AG04450 (cell line): ENCODE data around the gene TMEM234. TPM values are rescaled to one million over a fixed set of nuclear protein-coding genes. Genes with fewer than 3 reads are reported as not detected.

Source experiments
- CTCF ChIA-PET: fragments of 300-600, 350-600 bp; formaldehyde crosslinking; extraction: SDS; loops from one replicate; lab custom pipeline; 2022; ENCODE audit warnings: antibody characterized with exemption, inconsistent platforms; lab: Charles Lee
- POLR2A ChIA-PET: fragments of 350-600 bp; formaldehyde crosslinking; extraction: SDS; loops from one replicate; lab custom pipeline; 2021; ENCODE audit warnings: antibody characterized with exemption, inconsistent platforms; lab: Yijun Ruan, JAX
- DNase-seq: peaks from one replicate; pipeline ENCODE4 v3.0.0-alpha.2; 2011; ENCODE audit warnings: low read depth, low spot score
- H3K27ac ChIP-seq: one replicate; pipeline ENCODE4 v1.5.1; 2012; ENCODE audit warnings: low read depth, low read length, control low read depth
- H3K27me3 ChIP-seq: one replicate; pipeline ENCODE4 v1.6.0; 2012; ENCODE audit warnings: low read length; ENCODE audit not compliant: control insufficient read depth, insufficient read depth
- H3K4me3 ChIP-seq: 2 replicates; pipeline ENCODE4 v1.5.1; 2011; ENCODE audit warnings: mild to moderate bottlenecking, low read depth, low read length, control low read depth
- H3K9me3 ChIP-seq: 2 replicates; pipeline ENCODE4 v1.5.1; 2012; ENCODE audit warnings: low read length; ENCODE audit not compliant: control insufficient read depth, insufficient read depth
- polyA plus RNA-seq: library from polyadenylated mRNA; depleted of rRNA; stranded (reverse); fragments of >200 nt; gene quantifications from 2 replicates; pipeline ENCODE4 v1.2.3, GENCODE V29; 2011
- TF ChIP-seq, protein P1 (sequence below): IDR thresholded peaks from 2 replicates; pipeline ENCODE4 v1.5.1; 2011; ENCODE audit warnings: low read depth, low read length, control low read depth, inconsistent platforms

TMEM234 gene
- polyA plus RNA-seq, 1 experiment, result 17.3 TPM

DNA sequence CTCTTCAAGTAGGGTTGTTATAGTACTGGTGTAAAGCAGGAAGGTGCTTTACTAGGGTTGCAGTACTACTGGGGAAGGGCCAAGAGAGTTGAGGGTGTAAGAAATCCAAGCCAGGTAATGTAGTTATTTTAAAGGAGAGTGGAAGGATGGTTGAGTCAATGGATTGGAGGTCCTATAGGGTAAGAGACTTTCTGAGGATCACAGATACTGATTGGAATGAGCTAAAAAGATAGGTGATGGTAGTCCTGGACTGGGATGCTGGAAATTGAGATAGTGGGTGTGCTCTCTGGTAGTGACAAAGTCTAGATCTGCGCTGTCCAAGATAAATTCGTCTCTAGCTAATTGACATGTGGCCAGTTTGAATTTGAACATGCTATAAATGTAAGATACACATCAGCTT, 35.7 kb downstream of the TMEM234 start:
- POLR2A ChIA-PET, result interaction anchor here (2.2 kb wide), 1 partner anchor 11 kb away, joined by 9 read pairs; no protein-coding TSS in a partner anchor
- no peaks in the 10 kb centered on the region for H3K27me3 ChIP-seq
- H3K27ac ChIP-seq, result no peak overlapping the region
- DNase-seq, result no peak
- no peaks in the 10 kb centered on the region for H3K9me3 ChIP-seq
- TF ChIP-seq, protein P1, sequence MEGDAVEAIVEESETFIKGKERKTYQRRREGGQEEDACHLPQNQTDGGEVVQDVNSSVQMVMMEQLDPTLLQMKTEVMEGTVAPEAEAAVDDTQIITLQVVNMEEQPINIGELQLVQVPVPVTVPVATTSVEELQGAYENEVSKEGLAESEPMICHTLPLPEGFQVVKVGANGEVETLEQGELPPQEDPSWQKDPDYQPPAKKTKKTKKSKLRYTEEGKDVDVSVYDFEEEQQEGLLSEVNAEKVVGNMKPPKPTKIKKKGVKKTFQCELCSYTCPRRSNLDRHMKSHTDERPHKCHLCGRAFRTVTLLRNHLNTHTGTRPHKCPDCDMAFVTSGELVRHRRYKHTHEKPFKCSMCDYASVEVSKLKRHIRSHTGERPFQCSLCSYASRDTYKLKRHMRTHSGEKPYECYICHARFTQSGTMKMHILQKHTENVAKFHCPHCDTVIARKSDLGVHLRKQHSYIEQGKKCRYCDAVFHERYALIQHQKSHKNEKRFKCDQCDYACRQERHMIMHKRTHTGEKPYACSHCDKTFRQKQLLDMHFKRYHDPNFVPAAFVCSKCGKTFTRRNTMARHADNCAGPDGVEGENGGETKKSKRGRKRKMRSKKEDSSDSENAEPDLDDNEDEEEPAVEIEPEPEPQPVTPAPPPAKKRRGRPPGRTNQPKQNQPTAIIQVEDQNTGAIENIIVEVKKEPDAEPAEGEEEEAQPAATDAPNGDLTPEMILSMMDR, result no peak
- no peak overlapping the region for H3K4me3 ChIP-seq
- CTCF ChIA-PET, result interaction anchor here (1.5 to 2.1 kb wide), 2 partner anchors 13 to 29 kb away, joined by 4 read pairs; partner anchors contain the start of gene CCDC28B

DNA sequence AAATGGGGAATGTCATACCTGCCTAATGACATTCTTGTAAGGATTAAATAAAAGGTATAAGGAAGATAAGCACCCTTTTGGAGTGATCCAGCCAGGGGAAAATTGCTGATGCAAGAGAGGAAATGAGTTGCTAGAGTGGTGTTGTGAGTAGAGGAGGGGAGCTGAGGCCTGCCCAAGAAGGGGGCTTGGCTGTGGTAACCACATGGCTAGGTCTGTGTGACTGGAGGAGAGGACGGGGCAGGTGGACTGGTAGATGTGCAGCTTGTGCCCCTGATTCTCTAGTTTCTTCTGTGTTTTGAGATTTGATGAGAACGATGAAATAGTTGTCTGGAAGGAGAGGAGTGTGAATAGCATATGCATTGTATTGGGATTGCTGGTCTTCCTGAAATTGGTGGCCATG, 36.1 kb downstream of the TMEM234 start:
- Histone ChIP-seq H3K4me3 (no peak overlapping the region), H3K9me3 (no peaks in the 10 kb centered on the region), H3K27me3 (no peaks in the 10 kb centered on the region), H3K27ac (no peak overlapping the region)
- no peak for DNase-seq
- ChIA-PET CTCF (interaction anchor here (1.5 to 2.1 kb wide), 2 partner anchors 14 to 30 kb away, joined by 4 read pairs; partner anchors contain the start of gene CCDC28B), POLR2A (interaction anchor here (2.2 kb wide), 1 partner anchor 11 kb away, joined by 9 read pairs; no protein-coding TSS in a partner anchor)
- TF ChIP-seq, protein P1, result no peak

DNA sequence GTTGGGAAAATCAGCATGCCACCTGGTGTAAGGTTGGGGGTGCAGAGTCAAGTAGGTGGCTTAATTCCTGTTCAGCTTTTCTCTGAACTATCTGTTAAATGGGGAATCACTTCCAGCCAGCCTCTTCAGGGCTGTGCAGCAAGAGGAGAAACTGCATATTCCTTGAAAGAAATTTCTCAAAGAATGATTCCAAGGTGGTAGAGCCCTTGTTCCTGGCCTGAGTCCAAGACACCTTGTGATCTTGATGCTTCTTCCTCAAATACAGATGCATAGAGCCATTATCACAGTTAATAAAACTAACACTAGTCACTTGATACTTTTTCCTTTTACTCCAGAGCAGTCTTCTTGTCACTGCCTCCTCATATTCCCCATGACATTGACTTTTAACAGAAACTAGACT, 37.5 kb downstream of the TMEM234 start:
- Histone ChIP-seq H3K4me3 (no peak overlapping the region), H3K27me3 (no peaks in the 10 kb centered on the region), H3K9me3 (no peaks in the 10 kb centered on the region; the same call in 1 of the 2 replicates), H3K27ac (no peak overlapping the region)
- CTCF ChIA-PET, result interaction anchor here (2.1 kb wide), 1 partner anchor 15 kb away, joined by 4 read pairs; the partner anchor contains the start of gene CCDC28B
- POLR2A ChIA-PET, result interaction anchor here (0.6 kb wide), 1 partner anchor 52 kb away, joined by 8 read pairs; no protein-coding TSS in a partner anchor
- DNase-seq, result no peak
- TF ChIP-seq, protein P1, result no peak

DNA sequence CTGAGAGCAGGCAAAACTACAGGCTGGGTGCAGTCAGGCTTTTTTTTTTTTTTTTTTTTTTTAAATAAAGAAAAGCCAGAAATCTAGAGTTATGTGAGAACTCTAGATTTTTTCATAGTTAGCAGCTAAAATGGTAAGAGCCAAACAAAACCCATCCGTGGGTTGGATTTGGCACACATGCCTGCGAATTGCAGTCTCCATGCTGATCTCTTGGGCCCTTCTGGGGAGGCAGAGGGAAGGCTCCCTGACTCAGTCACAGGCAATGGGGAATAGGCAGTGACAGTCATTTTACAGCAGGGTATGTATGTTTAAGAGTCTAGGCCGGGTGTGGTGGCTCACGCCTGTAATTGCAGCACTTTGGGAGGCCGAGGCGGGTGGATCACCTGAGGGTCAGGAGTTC, 40.1 kb downstream of the TMEM234 start:
- Histone ChIP-seq H3K4me3 (peak overlapping the region; percentile 81), H3K27ac (no peak overlapping the region), H3K9me3 (no peaks in the 10 kb centered on the region; the same call in 1 of the 2 replicates), H3K27me3 (no peaks in the 10 kb centered on the region)
- CTCF ChIA-PET, result interaction anchor here (0.6 to 0.9 kb wide), 5 partner anchors 8 to 358 kb away, joined by 3 to 6 read pairs (median 4); no protein-coding TSS in a partner anchor
- POLR2A ChIA-PET, result interaction anchor here (0.7 to 1.0 kb wide), 3 partner anchors 10 to 154 kb away, joined by 3 to 5 read pairs (median 4); partner anchors contain the start of gene MARCKSL1
- TF ChIP-seq, protein P1, result no peak
- DNase-seq, result no peak

DNA sequence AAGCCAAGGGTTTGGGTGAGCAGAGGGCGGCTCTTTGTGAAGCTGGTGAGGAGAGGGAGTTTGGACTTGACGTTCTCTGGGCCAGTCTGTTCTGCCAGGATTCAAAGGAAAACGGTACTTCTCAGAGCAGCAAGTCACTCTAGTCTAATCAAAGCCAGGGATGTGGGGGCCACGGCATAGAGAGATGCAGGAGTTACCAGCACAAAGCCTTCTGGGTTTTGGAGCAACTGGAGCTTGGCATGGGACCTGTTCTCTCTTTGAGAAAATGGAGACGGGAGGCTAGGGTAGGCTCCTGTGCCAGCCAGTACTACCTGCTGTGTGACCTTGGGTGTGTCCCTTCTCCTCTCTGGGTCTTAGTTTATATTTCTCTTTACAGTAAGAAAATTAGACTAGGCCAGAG, 40.6 kb downstream of the TMEM234 start:
- DNase-seq, result no peak
- peak overlapping the region; percentile 81 for H3K4me3 ChIP-seq
- no peaks in the 10 kb centered on the region; the same call in 1 of the 2 replicates for H3K9me3 ChIP-seq
- TF ChIP-seq, protein P1, result no peak
- H3K27ac ChIP-seq, result no peak overlapping the region
- POLR2A ChIA-PET, result interaction anchor here (1.0 to 2.6 kb wide), 3 partner anchors 24 to 154 kb away, joined by 3 to 10 read pairs (median 4); partner anchors contain the start of genes IQCC, MARCKSL1 and TMEM39B
- H3K27me3 ChIP-seq, result no peaks in the 10 kb centered on the region
- CTCF ChIA-PET, result interaction anchor here (0.6 to 0.9 kb wide), 3 partner anchors 9 to 169 kb away, joined by 3 to 6 read pairs (median 4); no protein-coding TSS in a partner anchor
